Panc1 (cell line): ENCODE measurements around the gene RALB. TPM values are rescaled to one million over a fixed set of nuclear protein-coding genes. Genes with fewer than 3 reads are reported as not detected.

Experiments used
- ATAC-seq: fragments of 200-7000 bp; cut with Tn5 transposase; 2 replicates; pipeline ENCODE4 v1.9.1; 2020; ENCODE audit warnings: mild to moderate bottlenecking, moderate library complexity
- BruUV-seq: library from RNA; stranded (reverse); fragments of 400-500 nt; replicated peaks from 2 replicates; lab custom pipeline; 2021; lab: Mats Ljungman, UMichigan
- CTCF ChIA-PET: fragments of 300-600 bp; sonication (Branson Sonifier 250); formaldehyde crosslinking; loops from one replicate; lab custom pipeline; 2022; ENCODE audit warnings: antibody characterized with exemption; lab: Charles Lee
- POLR2A ChIA-PET: fragments of 300-600 bp; sonication (Branson Sonifier 250); formaldehyde crosslinking; loops from one replicate; lab custom pipeline; 2022; ENCODE audit warnings: antibody characterized with exemption; lab: Charles Lee
- DNase-seq: peaks from one replicate; pipeline ENCODE4 v3.0.0-alpha.2; 2010; ENCODE audit warnings: low read depth, low spot score
- H3K27ac ChIP-seq: 2 replicates; pipeline ENCODE4 v1.5.1; 2011; ENCODE audit warnings: mild to moderate bottlenecking, low read length, inconsistent platforms
- H3K27me3 ChIP-seq: fragments of 200-500 bp; sonication (Bioruptor generic); 2 replicates; pipeline ENCODE4 v1.6.0; 2014; ENCODE audit warnings: low read length, inconsistent platforms; ENCODE audit not compliant: control insufficient read depth, insufficient read depth
- H3K36me3 ChIP-seq: fragments of 200-500 bp; sonication (Bioruptor generic); 2 replicates; pipeline ENCODE4 v1.5.1; 2014; ENCODE audit warnings: inconsistent platforms, mild to moderate bottlenecking, low read length, moderate library complexity; ENCODE audit not compliant: control insufficient read depth, insufficient read depth
- H3K4me1 ChIP-seq: 2 replicates; pipeline ENCODE4 v1.5.1; 2011; ENCODE audit warnings: inconsistent platforms, mild to moderate bottlenecking, low read length, moderate library complexity; ENCODE audit not compliant: control insufficient read depth, insufficient read depth
- H3K4me3 ChIP-seq, 2 experiments: 2 replicates each; pipeline ENCODE4 v1.5.1; 2011 to 2012; ENCODE audit warnings: low read depth in 2 of 2, low read length in 2 of 2, mild to moderate bottlenecking in 2 of 2, inconsistent platforms in 1 of 2, moderate library complexity in 1 of 2
- H3K9me3 ChIP-seq: fragments of 200-500 bp; sonication (Bioruptor generic); 2 replicates; pipeline ENCODE4 v1.5.1; 2014; ENCODE audit warnings: low read depth, mild to moderate bottlenecking, inconsistent platforms, low read length, moderate library complexity; ENCODE audit not compliant: control insufficient read depth, insufficient read depth
- CTCF ChIP-seq: fragments of 450-650 bp; IDR thresholded peaks from 2 replicates; pipeline ENCODE4 v1.5.1; 2017; ENCODE audit warnings: mild to moderate bottlenecking
- POLR2AphosphoS5 ChIP-seq: IDR thresholded peaks from 2 replicates; pipeline ENCODE4 v1.6.1; 2012; ENCODE audit warnings: mild to moderate bottlenecking, low read depth, low read length, moderate library complexity
- REST ChIP-seq, 2 experiments: IDR thresholded peaks; 2 replicates each; pipeline ENCODE4 v1.6.1; 2011 to 2012; ENCODE audit warnings: low read depth in 2 of 2, control low read depth in 1 of 2, low read length in 1 of 2, mild to moderate bottlenecking in 1 of 2, moderate library complexity in 1 of 2; ENCODE audit not compliant: insufficient read depth in 1 of 2
- SIN3A ChIP-seq: IDR thresholded peaks from 2 replicates; pipeline ENCODE4 v1.6.1; 2012; ENCODE audit warnings: low read depth, mild to moderate bottlenecking, low read length, moderate library complexity, borderline replicate concordance; ENCODE audit not compliant: insufficient read depth
- TCF7L2 ChIP-seq: IDR thresholded peaks from 2 replicates; pipeline ENCODE4 v1.6.1; 2011; ENCODE audit warnings: mild to moderate bottlenecking, low read depth, low read length, inconsistent platforms
- in situ Hi-C: cut with HindIII; loops from 2 replicates; pipeline ENCODE4 v1.10.0; 2016; ENCODE audit warnings: low sequenced_read_pairs, low pct_unique_long_range_greater_than_20kb
- intact Hi-C: fragments of 100-400 bp; cut with micrococcal nuclease; formaldehyde crosslinking; loops from one replicate; pipeline ENCODE4 v1.10.0; 2022; ENCODE audit not compliant: unreplicated experiment
- total RNA-seq: library from RNA; stranded (reverse); gene quantifications from one replicate; pipeline ENCODE4 v1.2.1, GENCODE V29; 2021; ENCODE audit not compliant: unreplicated experiment

RALB gene
- total RNA-seq, 1 experiment from 2014 or later = 47.8 TPM

GRCh38 chr2:120269816-120270215 is 17.2 kb downstream of the RALB start:
- H3K9me3 ChIP-seq = no peaks in the 10 kb centered on the region
- ATAC-seq (no peak), DNase-seq (no peak)
- CTCF ChIA-PET = no interaction called here
- H3K4me3 ChIP-seq = no peak overlapping the region
- intact Hi-C loops = no loop called here
- POLR2A ChIA-PET = no interaction called here
- H3K4me1 ChIP-seq = no peaks in the 10 kb centered on the region
- in situ Hi-C loops = no loop called here
- no TSS peak for BruUV-seq
- TF ChIP-seq TCF7L2 (no peak), REST (IDR thresholded peaks at IDR 0.05; ENCODE audit: insufficient read depth in 1 of 2, low read depth in 2 of 2, low read length in 1 of 2) (no peak), SIN3A (no peak), POLR2AphosphoS5 (no peak)
- no peaks in the 10 kb centered on the region for H3K27me3 ChIP-seq
- H3K36me3 ChIP-seq = no peaks in the 10 kb centered on the region
- no peak overlapping the region for H3K27ac ChIP-seq

- ChIA-PET CTCF (no interaction called here), POLR2A (no interaction called here)
- in situ Hi-C loops = no loop called here
- no peaks in the 10 kb centered on the region for H3K36me3 ChIP-seq
- TF ChIP-seq POLR2AphosphoS5 = no peak
- BruUV-seq = no TSS peak
- intact Hi-C loops = no loop called here
- ATAC-seq = no peak
- H3K27ac ChIP-seq = no peak overlapping the region
- H3K27me3 ChIP-seq = no peaks in the 10 kb centered on the region
- H3K4me3 ChIP-seq = no peak overlapping the region
- H3K9me3 ChIP-seq = no peaks in the 10 kb centered on the region
- H3K4me1 ChIP-seq = no peaks in the 10 kb centered on the region
- no peak for DNase-seq
These were observed 19.2 kb downstream of the RALB start for GRCh38 chr2:120271711-120272379.

- H3K27me3 ChIP-seq = no peaks in the 10 kb centered on the region
- no peaks in the 10 kb centered on the region for H3K36me3 ChIP-seq
- H3K27ac ChIP-seq = no peak overlapping the region
- in situ Hi-C loops (no loop called here), intact Hi-C loops (no loop called here)
- H3K9me3 ChIP-seq = no peaks in the 10 kb centered on the region
- ATAC-seq = no peak
- TF ChIP-seq POLR2AphosphoS5 (no peak), TCF7L2 (no peak), SIN3A (no peak), CTCF (no peak), REST (IDR thresholded peaks at IDR 0.05; ENCODE audit: insufficient read depth in 1 of 2, low read depth in 2 of 2, low read length in 1 of 2) (no peak)
- H3K4me1 ChIP-seq = no peaks in the 10 kb centered on the region
- H3K4me3 ChIP-seq = no peak overlapping the region
- no peak for DNase-seq
- no TSS peak for BruUV-seq
- ChIA-PET CTCF (no interaction called here), POLR2A (no interaction called here)
These were observed 20.3 kb downstream of the RALB start for GRCh38 chr2:120272763-120273481.
